Fibroblast of the aortic adventitia (primary cell): ENCODE measurements around the gene MPV17L. TPM values are rescaled to one million over a fixed set of nuclear protein-coding genes. Genes with fewer than 3 reads are reported as not detected.
"Not testable (repeated sequence)": the region's sequence is repeated elsewhere in the genome, so short reads cannot be mapped to it uniquely, and the experiment has no call there.

Source experiments
- DNase-seq: peaks from one replicate; pipeline ENCODE4 v3.0.0-alpha.2; 2010; ENCODE audit warnings: low read depth
- H3K4me3 ChIP-seq: 2 replicates; pipeline ENCODE4 v1.5.1; 2011; ENCODE audit warnings: low read depth, mild to moderate bottlenecking, control low read depth, low read length, moderate library complexity
- total RNA-seq: library from RNA; depleted of rRNA; stranded (reverse); fragments of >200 nt; gene quantifications from 2 replicates; pipeline ENCODE4 v1.2.3, GENCODE V29; 2012; ENCODE audit warnings: low replicate concordance
- TF ChIP-seq, protein P1 (sequence below): IDR thresholded peaks from 2 replicates; pipeline ENCODE4 v1.5.1; 2011; ENCODE audit warnings: mild to moderate bottlenecking, low read length, control low read depth, inconsistent platforms; ENCODE audit not compliant: insufficient read depth

MPV17L gene
- total RNA-seq, 1 donor = 3.3 TPM

GRCh38 chr16:15451098-15451731, 55.7 kb downstream of the MPV17L start:
- TF ChIP-seq, protein P1, sequence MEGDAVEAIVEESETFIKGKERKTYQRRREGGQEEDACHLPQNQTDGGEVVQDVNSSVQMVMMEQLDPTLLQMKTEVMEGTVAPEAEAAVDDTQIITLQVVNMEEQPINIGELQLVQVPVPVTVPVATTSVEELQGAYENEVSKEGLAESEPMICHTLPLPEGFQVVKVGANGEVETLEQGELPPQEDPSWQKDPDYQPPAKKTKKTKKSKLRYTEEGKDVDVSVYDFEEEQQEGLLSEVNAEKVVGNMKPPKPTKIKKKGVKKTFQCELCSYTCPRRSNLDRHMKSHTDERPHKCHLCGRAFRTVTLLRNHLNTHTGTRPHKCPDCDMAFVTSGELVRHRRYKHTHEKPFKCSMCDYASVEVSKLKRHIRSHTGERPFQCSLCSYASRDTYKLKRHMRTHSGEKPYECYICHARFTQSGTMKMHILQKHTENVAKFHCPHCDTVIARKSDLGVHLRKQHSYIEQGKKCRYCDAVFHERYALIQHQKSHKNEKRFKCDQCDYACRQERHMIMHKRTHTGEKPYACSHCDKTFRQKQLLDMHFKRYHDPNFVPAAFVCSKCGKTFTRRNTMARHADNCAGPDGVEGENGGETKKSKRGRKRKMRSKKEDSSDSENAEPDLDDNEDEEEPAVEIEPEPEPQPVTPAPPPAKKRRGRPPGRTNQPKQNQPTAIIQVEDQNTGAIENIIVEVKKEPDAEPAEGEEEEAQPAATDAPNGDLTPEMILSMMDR = no peak
- no peak overlapping the region for H3K4me3 ChIP-seq
- DNase-seq = no peak

GRCh38 chr16:15452246-15452855, 56.8 kb downstream of the MPV17L start:
- TF ChIP-seq, protein P1 = no peak
- DNase-seq = peak; percentile 21
- H3K4me3 ChIP-seq = no peak overlapping the region

DNA sequence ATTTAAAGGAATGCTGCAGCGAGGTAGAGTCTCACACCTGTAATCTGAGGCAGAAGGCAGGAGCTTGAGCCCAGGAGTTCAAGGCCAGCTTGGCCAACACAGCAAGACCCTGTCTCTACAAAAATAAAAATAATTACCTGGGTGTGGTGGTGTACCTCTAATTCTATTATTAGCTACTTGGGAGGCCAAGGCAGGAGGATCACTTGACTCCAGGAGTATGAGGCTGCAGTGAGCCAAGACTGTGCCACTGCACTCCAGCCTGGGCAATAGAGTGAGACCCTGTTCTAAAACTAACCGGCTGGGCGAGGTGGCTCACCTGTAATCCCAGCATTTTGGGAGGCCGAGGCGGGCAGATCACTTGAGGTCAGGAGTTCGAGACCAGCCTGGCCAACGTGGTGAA, 57.7 kb downstream of the MPV17L start:
- not testable (repeated sequence) for DNase-seq

GRCh38 chr16:15454933-15455332, 59.4 kb downstream of the MPV17L start:
- DNase-seq, H3K4me3 ChIP-seq: not testable (repeated sequence)

More for the DNA sequence above, 57.7 kb downstream of the MPV17L start:
- not testable (repeated sequence) for H3K4me3 ChIP-seq

DNA sequence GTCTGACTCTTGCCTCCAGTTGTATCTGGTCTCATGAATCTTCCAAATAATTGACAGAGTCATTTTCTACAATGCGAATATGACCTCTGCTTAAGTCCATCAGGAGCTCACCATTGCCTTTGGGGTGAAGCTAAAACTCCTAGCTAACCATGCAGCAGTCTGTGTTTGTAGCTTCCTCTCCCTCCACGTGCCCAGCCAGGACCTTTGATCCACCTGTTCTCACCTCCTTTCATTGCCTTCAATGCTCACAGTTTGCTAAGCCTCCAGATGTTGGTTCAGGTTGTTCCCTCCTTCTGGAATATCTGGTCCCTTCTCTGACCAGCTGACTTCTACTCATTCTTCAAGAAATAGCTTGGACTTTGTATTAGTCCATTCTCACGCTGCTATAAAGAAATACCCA, 61.8 kb downstream of the MPV17L start:
- H3K4me3 ChIP-seq = no peak overlapping the region
- TF ChIP-seq, protein P1 = no peak

DNA sequence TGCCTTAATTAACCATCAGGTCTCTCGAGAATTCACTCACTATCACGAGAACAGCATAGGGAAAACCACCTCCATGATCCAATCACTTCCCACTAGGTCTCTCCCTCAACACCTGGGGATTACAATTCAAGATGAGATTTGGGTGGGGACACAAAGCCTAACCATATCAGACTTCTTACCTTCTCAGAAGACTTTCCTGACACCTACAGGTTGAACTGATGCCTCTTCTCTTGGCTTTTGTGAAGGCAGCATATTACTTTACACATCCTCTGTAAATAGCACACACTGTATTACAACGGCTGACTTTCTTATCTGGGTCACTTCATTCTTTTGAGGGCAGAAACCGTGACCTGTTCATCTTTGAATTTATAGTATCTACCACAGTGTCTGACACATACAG, 62.4 kb downstream of the MPV17L start:
- H3K4me3 ChIP-seq = no peak overlapping the region
- TF ChIP-seq, protein P1 = no peak
- no peak for DNase-seq

More for the DNA sequence above, 61.8 kb downstream of the MPV17L start:
- no peak for DNase-seq

DNA sequence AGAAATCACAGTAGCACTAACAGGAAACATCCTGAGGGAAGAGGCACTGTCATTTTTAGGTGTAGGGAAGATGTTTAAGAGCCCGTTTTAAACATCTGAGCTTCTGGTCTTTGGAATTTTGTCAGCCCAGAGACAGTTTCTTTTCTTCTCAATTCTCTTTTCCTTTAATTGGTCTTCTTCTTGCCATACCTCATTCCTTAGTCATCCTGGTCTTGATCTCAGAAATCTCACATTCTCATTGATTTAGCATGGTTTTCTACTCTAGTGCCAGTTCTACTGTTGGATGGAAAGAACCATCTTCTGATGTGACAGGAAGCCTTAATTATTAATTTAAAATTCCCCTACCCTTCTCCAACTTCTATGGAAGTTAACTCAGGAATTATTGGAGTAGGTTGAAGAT, 64.2 kb downstream of the MPV17L start:
- DNase-seq = no peak
- TF ChIP-seq, protein P1 = no peak
- H3K4me3 ChIP-seq = no peak overlapping the region

DNA sequence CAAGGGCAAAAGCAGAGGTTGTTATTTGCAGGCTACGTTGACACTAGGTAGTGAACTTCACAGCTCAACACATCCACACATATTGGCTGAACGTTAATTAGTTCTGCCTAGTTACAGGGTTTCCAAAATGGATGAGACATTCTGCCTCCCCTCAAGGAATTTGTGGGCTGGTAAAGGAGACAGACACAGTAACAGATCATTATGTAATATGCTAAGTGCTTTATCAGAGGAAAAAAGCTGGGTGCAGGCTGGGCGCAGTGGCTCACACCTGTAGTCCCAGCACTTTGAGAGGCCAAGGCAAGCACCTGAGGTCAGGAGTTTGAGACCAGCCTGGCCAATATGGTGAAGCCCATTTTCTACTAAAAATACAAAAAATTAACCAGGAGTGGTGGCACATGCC, 65.0 kb downstream of the MPV17L start:
- no peak overlapping the region for H3K4me3 ChIP-seq
- no peak for DNase-seq
- TF ChIP-seq, protein P1 = no peak
